Gastroesophageal sphincter (tissue), 3 donors: ENCODE data around the gene GRK5.

Experiments used
- CTCF ChIP-seq, 4 experiments: fragments of 200-600 bp in 2 of 4; fragments of 450-650 bp in 2 of 4; sonication (generic) in 1 of 4; IDR thresholded peaks; one replicate each; pipeline ENCODE4 v1.5.1; 2017 to 2019; ENCODE audit warnings: antibody characterized with exemption in 4 of 4, mild to moderate bottlenecking in 2 of 4, moderate library complexity in 2 of 4
- EP300 ChIP-seq: sonication (generic); formaldehyde crosslinking; IDR thresholded peaks from one replicate; pipeline ENCODE4 v1.6.1; 2017; ENCODE audit warnings: antibody characterized with exemption, mild to moderate bottlenecking
- POLR2A ChIP-seq, 2 donors: fragments of 450-650 bp; IDR thresholded peaks; one replicate each; pipeline ENCODE4 v1.6.1; 2017; ENCODE audit warnings: antibody characterized with exemption in 2 of 2, mild to moderate bottlenecking in 2 of 2, moderate library complexity in 1 of 2
- POLR2AphosphoS5 ChIP-seq: sonication (generic); formaldehyde crosslinking; IDR thresholded peaks from one replicate; pipeline ENCODE4 v1.6.1; 2017; ENCODE audit warnings: antibody characterized with exemption

GRCh38 chr10:119284679-119285096, 77.3 kb downstream of the GRK5 start:
- no peak for TF ChIP-seq CTCF (IDR thresholded peaks at IDR 0.05)
- TF ChIP-seq POLR2AphosphoS5: peak; percentile 71
- TF ChIP-seq POLR2A (IDR thresholded peaks at IDR 0.05): no peak
- no peak for TF ChIP-seq EP300
